GM18508 (cell line): ENCODE data around the gene ZFP36L1.

Source experiments
- ATAC-seq: cut with Tn5 transposase; IDR thresholded peaks from one replicate; pipeline ENCODE4 v1.9.1; 2021; ENCODE audit warnings: moderate number of reproducible peaks; ENCODE audit not compliant: insufficient read depth, unreplicated experiment

Gene ZFP36L1

DNA sequence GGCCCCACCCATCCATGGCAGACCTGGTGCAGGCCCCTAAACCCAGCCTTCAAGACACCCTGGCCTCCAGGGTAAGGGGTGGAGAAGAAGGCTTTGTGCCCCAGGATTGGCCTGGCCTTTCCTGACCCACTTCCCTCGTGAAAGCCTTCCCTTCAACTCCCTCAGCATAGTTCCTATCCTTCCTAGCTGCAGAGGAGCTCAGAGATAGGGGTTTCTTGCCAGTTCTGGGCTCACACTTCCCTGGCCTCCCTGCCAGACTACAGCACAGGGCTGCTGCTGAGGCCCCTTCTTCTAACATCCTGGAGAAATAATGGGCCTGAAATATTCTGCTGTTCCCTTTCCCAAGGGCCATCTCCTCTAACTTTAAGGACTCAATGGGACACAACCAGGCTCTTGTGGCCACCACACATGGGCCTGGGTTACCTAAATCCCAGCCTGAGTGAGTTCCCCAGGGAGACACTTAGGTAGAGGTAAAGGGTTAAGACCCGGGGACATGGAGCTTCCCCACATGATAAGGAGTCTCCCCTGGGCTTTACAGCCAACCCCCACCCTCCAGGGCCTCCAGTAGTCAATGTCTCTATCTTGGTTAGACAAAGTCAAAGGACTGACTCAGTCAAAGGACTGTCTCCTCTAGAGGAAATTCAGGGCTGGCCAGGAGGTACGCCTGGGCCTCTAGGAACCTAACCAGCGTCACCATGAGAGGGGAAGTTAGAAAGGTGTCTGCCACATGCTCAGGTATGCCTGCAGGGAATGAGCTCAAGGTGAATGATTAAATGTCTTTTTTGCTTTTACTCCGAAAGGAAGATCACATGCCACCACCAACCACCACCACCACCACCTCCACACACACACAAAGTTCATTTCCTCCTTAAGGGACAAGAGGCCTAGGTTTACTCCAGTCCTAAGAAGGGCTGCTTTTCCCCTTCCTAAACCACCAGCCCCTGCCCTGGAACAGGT lies 7.1 kb downstream of the ZFP36L1 start:
- no peak for ATAC-seq

DNA sequence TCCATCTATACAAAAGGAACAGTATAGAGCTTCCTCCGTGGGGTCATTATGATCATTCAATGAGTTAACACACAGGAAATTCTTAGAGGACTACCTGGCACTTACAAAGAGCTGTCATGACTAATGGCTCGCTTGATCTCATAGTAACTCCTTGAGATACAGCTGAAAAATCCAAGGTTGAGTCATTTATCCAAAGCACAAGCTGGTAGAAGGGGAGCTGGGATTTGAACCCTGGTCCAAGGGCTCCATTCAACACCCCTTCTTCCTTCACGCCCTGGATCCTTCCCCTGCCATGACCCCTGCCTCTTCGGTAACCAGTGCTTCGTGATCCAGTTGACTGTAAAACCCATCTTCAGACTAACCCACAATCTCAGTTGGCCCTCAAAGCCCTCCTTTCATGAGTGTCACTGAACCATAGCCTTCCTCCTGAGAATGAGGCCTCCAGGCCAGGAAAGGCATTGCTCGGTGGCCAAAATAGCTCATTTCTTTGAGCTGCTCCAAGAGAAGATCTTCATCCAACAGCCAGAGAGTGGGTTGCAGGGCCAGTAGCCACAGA lies 7.8 kb downstream of the ZFP36L1 start:
- no peak for ATAC-seq

- ATAC-seq: no peak
Measured at GRCh38 chr14:68784226-68784910, 8.5 kb downstream of the ZFP36L1 start.

DNA sequence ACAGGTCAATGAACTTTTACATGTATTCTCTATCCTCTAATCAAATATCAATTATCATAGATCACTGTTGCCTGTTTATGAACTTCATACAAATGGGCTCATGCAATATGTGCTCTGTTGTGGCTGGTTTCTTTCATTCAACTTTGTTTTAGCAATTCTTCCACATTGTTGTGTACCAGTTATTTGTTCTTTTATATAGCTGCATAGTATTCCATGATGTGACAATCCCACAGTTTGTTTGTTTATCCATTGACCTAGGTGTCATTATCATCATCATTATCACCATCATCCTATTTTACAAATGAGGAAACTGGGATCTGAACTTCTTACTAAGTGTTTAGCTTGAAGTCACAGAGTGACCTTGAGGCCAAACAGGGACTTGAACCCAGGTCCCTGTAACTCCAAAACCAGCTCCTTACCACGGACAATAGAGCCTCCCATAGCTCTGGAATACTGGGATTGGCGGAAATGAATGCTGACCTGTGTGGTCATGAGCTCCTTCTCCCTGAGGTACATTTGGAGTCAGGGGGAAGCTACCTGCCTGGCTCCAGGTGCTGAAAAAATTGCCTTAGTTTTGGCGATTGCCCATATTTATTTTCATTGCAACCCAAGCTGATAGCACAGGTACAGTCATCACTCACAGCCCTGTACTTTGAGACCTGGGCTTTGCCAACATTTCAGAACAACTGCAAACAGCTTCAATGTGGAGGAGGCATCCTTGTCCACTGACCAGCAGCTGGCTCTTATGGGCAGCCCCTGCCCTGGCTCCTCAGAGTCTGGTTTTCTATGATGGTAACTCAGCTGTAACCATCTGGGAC lies 9.2 kb downstream of the ZFP36L1 start:
- ATAC-seq: no peak

DNA sequence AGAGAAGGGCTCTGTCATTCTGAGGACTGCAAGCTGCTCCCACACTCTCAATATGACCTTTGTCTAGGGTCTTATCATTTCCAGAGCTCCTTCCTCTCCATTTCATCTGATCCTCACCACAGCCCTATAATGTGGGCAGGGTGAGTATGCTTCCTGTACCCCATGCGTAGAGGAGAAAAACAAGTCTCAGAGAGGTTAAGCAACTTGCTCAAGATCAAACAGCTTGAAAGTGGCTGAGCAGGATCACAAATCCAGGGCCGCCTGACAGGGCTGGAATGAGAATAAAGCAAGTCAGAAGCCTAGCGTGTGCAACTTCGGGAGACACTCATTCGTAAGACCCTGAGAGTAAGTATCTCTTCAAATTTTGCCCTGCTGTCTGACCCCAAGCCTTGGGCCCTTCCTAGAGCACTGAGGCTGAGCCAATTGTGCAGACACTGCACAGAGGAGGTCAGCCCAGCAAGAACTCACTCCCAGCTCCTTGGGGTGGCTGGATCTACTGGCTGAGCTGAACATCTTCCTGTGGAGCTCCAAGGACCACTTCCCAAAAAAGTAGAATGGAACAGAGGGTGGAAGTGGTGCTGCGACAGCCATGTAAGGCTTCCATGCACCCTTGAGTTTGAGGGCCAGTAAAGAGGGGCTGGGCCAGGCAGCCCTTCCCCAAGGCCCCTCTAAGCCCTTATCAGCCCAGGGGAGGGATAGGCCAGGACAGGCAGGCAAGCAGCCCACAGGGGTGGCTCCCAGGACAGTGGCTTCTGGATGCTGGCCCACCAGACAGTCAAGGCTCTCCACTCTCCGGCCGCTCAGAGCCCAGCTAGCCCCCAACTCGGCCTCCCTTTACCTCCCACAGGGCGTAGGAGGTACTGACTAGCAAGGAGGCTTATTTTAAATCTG lies 10.5 kb downstream of the ZFP36L1 start:
- ATAC-seq: no peak

- no peak for ATAC-seq
Measured at GRCh38 chr14:68781161-68782021, 11.5 kb downstream of the ZFP36L1 start.

DNA sequence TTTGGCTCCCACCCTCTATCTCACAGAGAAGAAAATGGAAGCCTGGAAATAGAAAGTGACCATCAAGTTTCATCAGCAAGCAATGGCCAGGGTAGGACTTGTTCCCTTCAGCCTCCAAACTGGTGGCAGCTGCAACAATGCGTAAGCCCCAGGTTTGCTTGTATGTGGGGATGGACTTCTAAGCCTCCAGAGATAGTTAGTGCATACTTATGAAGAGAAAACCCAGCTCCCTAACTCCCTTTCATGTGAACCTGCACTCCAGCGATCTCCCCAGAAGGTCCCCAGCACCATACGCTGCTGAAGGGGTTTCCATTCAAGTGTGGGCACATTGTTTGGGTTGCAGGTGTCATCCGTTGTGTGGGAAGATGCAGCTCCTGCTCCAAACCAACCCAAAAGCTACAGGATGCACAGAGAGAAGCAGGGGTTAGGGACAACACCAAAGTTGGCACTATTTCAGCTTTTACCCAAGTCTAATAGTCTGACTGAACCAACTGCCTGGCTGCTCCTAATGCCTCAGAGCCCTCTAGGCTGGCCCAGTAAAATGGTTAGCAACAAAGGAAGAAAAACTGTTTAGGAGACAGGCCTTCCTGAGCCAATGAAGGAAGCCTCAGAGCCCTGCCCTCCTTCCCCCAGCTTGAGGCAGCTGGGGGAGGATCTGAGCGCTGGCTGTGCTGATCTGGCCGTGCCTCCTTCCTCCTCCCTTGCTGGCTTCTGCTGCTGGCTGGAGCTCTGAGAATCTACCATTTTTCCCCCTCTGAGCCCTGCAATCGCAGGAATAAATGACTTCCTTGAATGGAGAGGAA lies 12.3 kb downstream of the ZFP36L1 start:
- ATAC-seq: no peak

DNA sequence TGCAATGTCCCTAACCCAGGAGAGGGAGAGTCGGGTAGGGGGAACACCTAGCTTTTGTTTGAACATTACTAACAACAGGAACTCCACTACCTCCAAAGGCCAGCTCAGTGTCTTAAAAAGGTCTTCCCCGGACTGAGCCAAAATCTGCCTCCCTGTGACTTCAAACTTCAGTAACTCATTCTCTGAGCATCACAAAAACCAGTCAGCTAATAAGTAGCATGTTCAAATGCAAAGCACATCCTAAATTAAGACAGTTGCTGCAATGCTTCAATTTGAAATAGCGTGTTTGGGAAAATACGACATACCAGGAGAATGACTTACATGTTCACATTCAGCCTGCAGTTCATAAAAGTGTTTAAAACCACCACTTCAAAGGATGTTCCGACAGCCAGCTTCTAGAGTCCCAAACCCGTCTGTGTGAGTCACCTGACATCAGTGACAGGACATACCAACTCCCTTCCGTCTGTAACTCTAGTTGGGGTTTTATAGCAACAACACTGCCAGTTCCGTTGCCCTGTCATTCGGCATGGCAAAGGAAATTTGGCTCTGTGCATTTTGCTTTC lies 13.0 kb downstream of the ZFP36L1 start:
- no peak for ATAC-seq

DNA sequence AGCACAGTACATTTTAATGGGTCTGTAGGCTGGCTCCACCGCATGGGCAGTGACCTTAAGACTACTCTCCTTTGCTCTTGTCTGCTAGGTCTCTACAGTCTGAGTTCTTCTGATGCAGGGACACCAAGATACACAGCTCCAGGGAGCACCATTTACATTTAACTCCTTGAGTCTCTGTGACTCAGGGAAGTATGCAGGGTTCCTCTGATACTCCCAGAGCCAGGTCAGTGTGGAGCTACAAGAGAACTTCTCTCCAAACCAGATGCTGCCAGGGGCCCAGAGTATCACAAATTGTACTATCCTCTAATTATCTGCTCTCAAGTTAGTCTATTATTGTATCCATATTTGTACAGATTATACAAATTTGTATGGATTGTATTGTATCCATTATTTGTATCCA lies 15.2 kb downstream of the ZFP36L1 start:
- no peak for ATAC-seq

- no peak for ATAC-seq
Measured at GRCh38 chr14:68775614-68776126, 17.2 kb downstream of the ZFP36L1 start.

GRCh38 chr14:68774771-68775613 lies 17.9 kb downstream of the ZFP36L1 start:
- ATAC-seq: no peak

DNA sequence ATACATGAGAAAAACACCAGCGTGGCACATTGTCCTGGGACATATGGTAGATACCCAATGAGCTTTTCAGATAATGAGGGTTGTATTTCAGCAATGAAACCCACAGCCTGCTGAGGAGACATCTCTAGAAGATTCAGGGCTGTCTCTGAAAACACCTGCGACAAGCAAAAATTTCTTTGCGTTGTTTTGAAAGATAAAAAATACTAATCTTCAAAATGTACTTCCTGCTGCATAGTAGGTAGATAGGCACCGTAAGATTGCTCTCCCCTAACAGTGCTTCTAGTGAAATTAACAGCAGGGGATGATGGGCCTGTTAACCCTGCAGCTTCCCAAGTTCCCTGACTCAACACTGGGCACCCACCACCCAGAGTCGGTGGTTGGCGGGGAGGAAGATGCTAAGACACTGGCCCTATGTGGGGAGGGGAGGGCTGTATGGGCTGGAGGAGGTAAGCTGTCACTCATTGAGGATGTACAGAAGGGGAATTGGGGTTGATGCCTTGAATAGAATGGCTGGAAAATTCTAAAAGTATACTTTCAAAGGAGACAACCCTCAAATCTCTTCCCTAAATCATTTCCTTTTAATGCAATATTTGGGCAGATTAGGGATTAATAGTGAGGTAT lies 20.0 kb downstream of the ZFP36L1 start:
- ATAC-seq: no peak

- no peak for ATAC-seq
Measured at GRCh38 chr14:68771631-68772030, 21.2 kb downstream of the ZFP36L1 start.

- no peak for ATAC-seq
Measured at GRCh38 chr14:68770553-68771286, 22.1 kb downstream of the ZFP36L1 start.

GRCh38 chr14:68770051-68770450 lies 22.8 kb downstream of the ZFP36L1 start:
- ATAC-seq: no peak
